Activated CD8-positive, alpha-beta T cell treated with anti-CD3 and anti-CD28 coated beads for 36 hours (primary cell): Measurements from ENCODE around the gene FBXO4. TPM values are rescaled to one million over a fixed set of nuclear protein-coding genes. Genes with fewer than 3 reads are reported as not detected.

Experiments used
- ATAC-seq: fragments of 200-7000 bp; cut with Tn5 transposase; one replicate; pipeline ENCODE4 v1.10.0; 2021; ENCODE audit warnings: mild to moderate bottlenecking, moderate library complexity
- CTCF ChIA-PET: fragments of 350-600 bp; sonication (Branson Sonifier 250); formaldehyde crosslinking; loops from one replicate; lab custom pipeline; 2021; ENCODE audit warnings: antibody characterized with exemption; lab: Charles Lee
- POLR2A ChIA-PET: fragments of 350-600 bp; sonication (Branson Sonifier 250); formaldehyde crosslinking; loops from one replicate; lab custom pipeline; 2021; ENCODE audit warnings: antibody characterized with exemption; lab: Charles Lee
- DNase-seq: peaks from one replicate; pipeline ENCODE4 v3.0.0-alpha.2; 2020
- H3K27ac Mint-ChIP-seq: one replicate; pipeline ENCODE4 v1.8.0; 2021; ENCODE audit warnings: mild to moderate bottlenecking, mixed read lengths
- H3K27me3 Mint-ChIP-seq: one replicate; pipeline ENCODE4 v1.8.0; 2021; ENCODE audit warnings: mixed read lengths
- H3K36me3 Mint-ChIP-seq: one replicate; pipeline ENCODE4 v1.8.0; 2021; ENCODE audit warnings: low read depth, mixed read lengths
- H3K4me1 Mint-ChIP-seq: one replicate; pipeline ENCODE4 v1.8.0; 2021; ENCODE audit warnings: low read depth, mixed read lengths
- H3K4me3 Mint-ChIP-seq: one replicate; pipeline ENCODE4 v1.8.0; 2021; ENCODE audit warnings: mild to moderate bottlenecking, moderate library complexity, mixed read lengths
- H3K9me3 Mint-ChIP-seq: one replicate; pipeline ENCODE4 v1.8.0; 2021; ENCODE audit warnings: mixed read lengths
- CTCF ChIP-seq: fragments of 200-600 bp; IDR thresholded peaks from one replicate; pipeline ENCODE4 v1.8.0; 2022; ENCODE audit warnings: antibody characterized with exemption, mild to moderate bottlenecking
- intact Hi-C: fragments of 100-400 bp; cut with micrococcal nuclease; formaldehyde crosslinking; loops from one replicate; pipeline ENCODE4 v1.10.0; 2022
- total RNA-seq, 2 experiments: library from RNA; stranded (reverse); gene quantifications; one replicate each; pipeline ENCODE4 v1.2.3, GENCODE V29; 2021

FBXO4 gene
- total RNA-seq, 2 experiments from 2014 or later: 18.5 to 21.0 TPM

- no peak overlapping the region for H3K27ac Mint-ChIP-seq
- H3K27me3 Mint-ChIP-seq: peaks cover 16% of the 10 kb centered on the region
- no peak overlapping the region for H3K4me3 Mint-ChIP-seq
- ChIA-PET CTCF (no interaction called here), POLR2A (no interaction called here)
- no peaks in the 10 kb centered on the region for H3K4me1 Mint-ChIP-seq
- TF ChIP-seq CTCF: no peak
- DNase-seq (no peak), ATAC-seq (no peak)
- peaks cover 5% of the 10 kb centered on the region for H3K9me3 Mint-ChIP-seq
- H3K36me3 Mint-ChIP-seq: no peaks in the 10 kb centered on the region
- intact Hi-C loops: no loop called here
Observed at GRCh38 chr5:41983284-41983683, 58.2 kb downstream of the FBXO4 start.

- ATAC-seq: no peak
- TF ChIP-seq CTCF: no peak
- intact Hi-C loops: no loop called here
- Mint-ChIP-seq H3K27ac (no peak overlapping the region), H3K4me1 (no peaks in the 10 kb centered on the region), H3K36me3 (no peaks in the 10 kb centered on the region), H3K4me3 (no peak overlapping the region), H3K27me3 (peaks cover 21% of the 10 kb centered on the region), H3K9me3 (peaks cover 5% of the 10 kb centered on the region)
- ChIA-PET CTCF (no interaction called here), POLR2A (no interaction called here)
- DNase-seq: no peak
Observed at GRCh38 chr5:41985945-41986695, 61.0 kb downstream of the FBXO4 start.

Other genes with a start within 250 kb of the FBXO4 start
- 10 to 100 TPM; 65.0 to 70.5 TPM for gene OXCT1, start 54.9 kb upstream of the FBXO4 start, total RNA-seq
- gene RIMOC1, start 20.9 kb upstream of the FBXO4 start, total RNA-seq: 10 to 100 TPM; 19.5 to 19.8 TPM